GM19438 (cell line): ENCODE data around the gene GRB10.

ENCODE experiments used
- ATAC-seq: cut with Tn5 transposase; IDR thresholded peaks from one replicate; pipeline ENCODE4 v1.9.1; 2021; ENCODE audit warnings: low read depth; ENCODE audit not compliant: unreplicated experiment

The GRB10 gene

DNA sequence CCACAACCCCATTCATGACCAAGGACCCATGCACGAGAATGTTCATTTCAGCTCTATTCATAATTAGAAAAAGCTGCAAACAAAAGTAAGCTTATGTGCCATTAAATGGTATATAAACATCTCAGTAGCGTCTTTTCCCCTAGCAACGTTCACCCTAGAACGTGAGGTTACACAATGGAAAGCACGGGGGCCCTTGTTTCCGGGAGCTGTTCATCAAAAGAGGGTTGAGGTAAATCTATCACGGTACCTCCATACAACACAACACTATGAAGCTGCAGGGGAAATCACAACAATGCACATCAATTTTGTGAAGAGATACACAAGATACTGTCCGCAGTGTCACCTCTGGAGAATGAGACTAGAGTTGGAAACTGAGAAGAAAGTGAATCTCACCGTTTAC, 136.6 kb downstream of the GRB10 start:
- ATAC-seq = no peak

- ATAC-seq = no peak
These were observed 137.5 kb downstream of the GRB10 start for GRCh38 chr7:50645186-50645585.

GRCh38 chr7:50644586-50644985, 138.1 kb downstream of the GRB10 start:
- no peak for ATAC-seq

GRCh38 chr7:50644114-50644513, 138.6 kb downstream of the GRB10 start:
- no peak for ATAC-seq

GRCh38 chr7:50641442-50642405, 141.0 kb downstream of the GRB10 start:
- no peak for ATAC-seq

DNA sequence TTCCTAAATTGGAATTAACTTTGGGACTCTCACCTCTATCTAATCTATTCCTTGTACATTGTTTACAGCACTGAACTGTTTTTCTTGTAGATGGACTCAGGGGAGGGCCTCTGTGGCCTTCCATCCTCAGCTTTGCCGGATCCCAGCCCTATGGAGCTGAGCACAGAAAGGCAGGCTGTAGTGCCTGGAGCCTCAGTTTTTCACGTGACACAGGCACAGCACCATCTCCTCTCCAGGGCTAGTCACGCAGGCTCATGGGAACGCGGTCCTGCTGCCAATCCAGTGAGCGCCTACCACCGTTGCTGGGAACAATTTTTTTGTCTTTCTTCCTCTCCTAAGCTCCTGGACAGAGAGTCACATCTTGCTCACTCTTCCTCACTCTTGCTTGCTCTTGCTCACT, 141.9 kb downstream of the GRB10 start:
- ATAC-seq = no peak

GRCh38 chr7:50640256-50640655, 142.4 kb downstream of the GRB10 start:
- ATAC-seq = no peak

- no peak for ATAC-seq
These were observed 144.7 kb downstream of the GRB10 start for GRCh38 chr7:50637725-50638643.

GRCh38 chr7:50634378-50634777, 148.3 kb downstream of the GRB10 start:
- no peak for ATAC-seq

- ATAC-seq = no peak
These were observed 149.3 kb downstream of the GRB10 start for GRCh38 chr7:50633414-50633710.

GRCh38 chr7:50632561-50633413, 149.9 kb downstream of the GRB10 start:
- ATAC-seq = no peak

GRCh38 chr7:50631639-50632038, 151.1 kb downstream of the GRB10 start:
- ATAC-seq = no peak

DNA sequence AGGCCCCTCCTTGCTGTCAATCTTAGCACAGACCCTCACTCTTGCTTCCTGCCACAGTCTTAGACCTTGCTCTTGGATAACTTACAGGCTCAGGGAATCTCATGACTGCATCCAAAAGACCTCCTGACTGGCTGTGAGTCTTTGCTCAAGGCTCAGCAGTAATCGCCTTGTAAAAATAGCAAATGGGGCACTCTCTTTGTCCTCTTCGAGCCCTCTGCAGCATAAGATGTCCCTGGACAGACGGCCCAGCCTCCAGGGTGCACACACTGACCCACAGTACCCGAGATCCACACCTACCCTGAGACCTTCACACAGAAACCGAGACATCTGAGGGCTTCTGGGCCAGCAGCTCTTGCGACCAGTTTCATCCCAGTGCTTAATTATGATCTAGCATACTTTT, 151.6 kb downstream of the GRB10 start:
- no peak for ATAC-seq

- ATAC-seq = no peak
These were observed 153.3 kb downstream of the GRB10 start for GRCh38 chr7:50629238-50629901.

- ATAC-seq = no peak
These were observed 154.1 kb downstream of the GRB10 start for GRCh38 chr7:50628434-50629084.

DNA sequence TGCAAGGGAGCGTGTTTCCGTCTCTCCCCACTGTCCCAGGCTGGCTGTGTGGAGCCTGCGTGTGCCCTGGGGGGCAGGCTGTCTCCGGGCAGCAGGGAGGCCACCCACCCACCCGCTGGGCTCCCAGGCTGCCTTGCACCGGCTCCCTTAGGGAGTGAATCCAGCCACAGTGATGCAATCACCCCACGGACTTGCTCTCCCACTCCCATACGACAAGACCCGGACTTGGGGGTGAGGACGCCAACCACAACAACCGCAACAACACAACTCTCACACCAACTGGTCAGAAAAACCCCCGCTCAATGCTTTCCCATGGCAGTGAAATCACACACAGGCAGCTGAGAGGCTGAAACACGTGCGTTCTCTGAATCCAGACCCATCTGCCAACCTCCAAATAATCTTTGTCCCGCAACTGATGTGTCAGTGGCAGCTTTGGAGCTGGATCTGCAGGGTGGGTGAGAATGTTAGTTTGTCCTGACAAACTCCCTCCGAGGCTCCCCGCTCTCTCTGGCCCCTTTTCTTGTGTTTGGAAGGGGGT, 154.8 kb downstream of the GRB10 start:
- no peak for ATAC-seq

DNA sequence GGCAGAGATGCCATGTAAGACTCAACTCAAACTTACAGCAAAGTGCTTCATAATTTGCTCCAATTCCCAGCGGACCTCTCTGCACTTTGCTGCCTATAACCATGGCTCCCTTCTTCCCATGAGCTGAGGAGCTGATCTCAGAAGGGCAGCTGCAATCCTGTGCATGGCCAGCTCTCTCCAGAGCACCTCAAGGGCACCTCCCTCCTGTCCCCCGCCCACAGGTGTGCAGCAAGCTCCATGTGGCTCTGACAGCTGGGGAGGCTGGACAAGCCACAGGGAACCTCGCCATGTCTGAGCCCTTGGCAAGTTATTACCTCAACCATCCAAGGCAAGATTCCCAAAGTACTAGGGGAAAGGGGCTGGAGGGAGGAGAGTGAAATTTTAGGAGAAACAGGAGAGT, 156.4 kb downstream of the GRB10 start:
- no peak for ATAC-seq

- no peak for ATAC-seq
These were observed 157.3 kb downstream of the GRB10 start for GRCh38 chr7:50625360-50625759.

DNA sequence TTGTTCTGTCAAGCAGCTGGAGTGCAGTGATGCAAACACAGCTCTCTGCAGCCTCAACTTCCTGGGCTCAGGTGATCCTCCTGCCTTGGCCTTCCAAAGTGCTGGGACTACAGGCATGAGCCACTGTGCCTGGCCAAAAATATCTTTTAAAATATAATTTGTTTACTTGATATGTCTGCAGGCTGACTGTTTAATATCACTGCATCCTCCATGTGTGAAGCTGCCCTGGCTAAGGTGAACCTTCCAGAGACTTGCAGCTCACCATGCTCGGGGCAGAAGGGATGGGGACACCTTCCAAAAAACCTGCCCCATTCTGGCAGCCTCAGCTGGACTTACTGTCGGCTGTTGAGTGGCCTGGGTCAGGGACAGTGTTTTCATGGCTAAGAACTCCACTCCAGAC, 159.9 kb downstream of the GRB10 start:
- ATAC-seq = no peak
